ENCODE data around the gene RBM15B. TPM values are rescaled to one million over a fixed set of nuclear protein-coding genes. Genes with fewer than 3 reads are reported as not detected.
A peak's percentile ranks its signal among the peaks of the same experiment; 100 is the strongest.

Gene RBM15B
- total and polyA plus RNA-seq, 2 experiments from 2014 or later, result 16.3 to 57.9 TPM

- Mint-ChIP-seq H3K27me3 (ENCODE audit: insufficient read depth, low read depth, poor library complexity) (peaks cover 18% of the 10 kb centered on the region), H3K9me3 (peaks cover 20% of the 10 kb centered on the region; the same call in 2 of the 3 replicates), H3K4me3 (peak overlapping the region; percentile 85), H3K4me1 (peaks cover 45% of the 10 kb centered on the region), H3K36me3 (ENCODE audit: low read depth) (peaks cover 86% of the 10 kb centered on the region), H3K27ac (peak overlapping the region; percentile 96)
- Histone ChIP-seq H3K27me3 (ENCODE audit: insufficient read depth) (no peaks in the 10 kb centered on the region), H3K36me3 (ENCODE audit: insufficient read depth) (peaks cover 36% of the 10 kb centered on the region), H3K9me2 (ENCODE audit: insufficient read depth) (no peaks in the 10 kb centered on the region), H3K4me3 (peak overlapping the region; percentile 82), H3K79me2 (replicated peaks; ENCODE audit: insufficient read depth) (peaks cover 60% of the 10 kb centered on the region), H3K27ac (ENCODE audit: low read depth) (peak overlapping the region; percentile 50; the same call in 1 of the 2 replicates), H4K20me1 (replicated peaks; ENCODE audit: insufficient read depth) (peaks cover 43% of the 10 kb centered on the region), H3K4me1 (ENCODE audit: insufficient read depth) (peaks cover 21% of the 10 kb centered on the region), H3F3A (replicated peaks; ENCODE audit: low read depth) (peaks cover 43% of the 10 kb centered on the region), H2AFZ (no peak overlapping the region), H3K4me2 (peak overlapping the region; percentile 91)
- DNase-seq (ENCODE audit: low spot score), result peak; percentile 51
- TF ChIP-seq CREB1 (CRISPR knock-in tag; IDR thresholded peaks at IDR 0.05; ENCODE audit: low read depth), result no peak
- no peak for TF ChIP-seq EZH2phosphoT487 (IDR thresholded peaks at IDR 0.05; ENCODE audit: unreplicated experiment)
- TF ChIP-seq EZH2 (IDR thresholded peaks at IDR 0.05; ENCODE audit: low read depth, unreplicated experiment), result no peak
- no peak for TF ChIP-seq ZNF114 (CRISPR knock-in tag; IDR thresholded peaks at IDR 0.05)
- TF ChIP-seq POLR2AphosphoS5 (IDR thresholded peaks at IDR 0.05; ENCODE audit: low read depth), result peak; percentile 15
- TF ChIP-seq, protein P1, sequence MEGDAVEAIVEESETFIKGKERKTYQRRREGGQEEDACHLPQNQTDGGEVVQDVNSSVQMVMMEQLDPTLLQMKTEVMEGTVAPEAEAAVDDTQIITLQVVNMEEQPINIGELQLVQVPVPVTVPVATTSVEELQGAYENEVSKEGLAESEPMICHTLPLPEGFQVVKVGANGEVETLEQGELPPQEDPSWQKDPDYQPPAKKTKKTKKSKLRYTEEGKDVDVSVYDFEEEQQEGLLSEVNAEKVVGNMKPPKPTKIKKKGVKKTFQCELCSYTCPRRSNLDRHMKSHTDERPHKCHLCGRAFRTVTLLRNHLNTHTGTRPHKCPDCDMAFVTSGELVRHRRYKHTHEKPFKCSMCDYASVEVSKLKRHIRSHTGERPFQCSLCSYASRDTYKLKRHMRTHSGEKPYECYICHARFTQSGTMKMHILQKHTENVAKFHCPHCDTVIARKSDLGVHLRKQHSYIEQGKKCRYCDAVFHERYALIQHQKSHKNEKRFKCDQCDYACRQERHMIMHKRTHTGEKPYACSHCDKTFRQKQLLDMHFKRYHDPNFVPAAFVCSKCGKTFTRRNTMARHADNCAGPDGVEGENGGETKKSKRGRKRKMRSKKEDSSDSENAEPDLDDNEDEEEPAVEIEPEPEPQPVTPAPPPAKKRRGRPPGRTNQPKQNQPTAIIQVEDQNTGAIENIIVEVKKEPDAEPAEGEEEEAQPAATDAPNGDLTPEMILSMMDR (conservative IDR thresholded peaks at IDR 0.05; ENCODE audit: low read depth in 2 of 2), result no peak
- TF ChIP-seq NANOG (IDR thresholded peaks at IDR 0.05; ENCODE audit: borderline replicate concordance), result no peak
- ATAC-seq, result peak; percentile 4; the same call in 2 of the 3 replicates
Measured at GRCh38 chr3:51391566-51392354, 675 bp downstream of the RBM15B start.

- Mint-ChIP-seq H3K27ac (no peak overlapping the region; the same call in 1 of the 2 replicates), H3K36me3 (ENCODE audit: low read depth) (peaks cover 88% of the 10 kb centered on the region), H3K4me3 (peak overlapping the region; percentile 85), H3K4me1 (peaks cover 48% of the 10 kb centered on the region), H3K27me3 (ENCODE audit: insufficient read depth, low read depth, poor library complexity) (peaks cover 18% of the 10 kb centered on the region), H3K9me3 (peaks cover 20% of the 10 kb centered on the region; the same call in 2 of the 3 replicates)
- Histone ChIP-seq H3K27me3 (ENCODE audit: insufficient read depth) (no peaks in the 10 kb centered on the region), H3K4me3 (peak overlapping the region; percentile 82), H3K4me2 (peak overlapping the region; percentile 91), H3K9me2 (ENCODE audit: insufficient read depth) (no peaks in the 10 kb centered on the region), H3K36me3 (ENCODE audit: insufficient read depth) (peaks cover 33% of the 10 kb centered on the region), H3K4me1 (ENCODE audit: insufficient read depth) (peaks cover 20% of the 10 kb centered on the region), H3K27ac (ENCODE audit: low read depth) (no peak overlapping the region), H3K79me2 (replicated peaks; ENCODE audit: insufficient read depth) (peaks cover 52% of the 10 kb centered on the region), H4K20me1 (replicated peaks; ENCODE audit: insufficient read depth) (peaks cover 36% of the 10 kb centered on the region), H3F3A (replicated peaks; ENCODE audit: low read depth) (peaks cover 38% of the 10 kb centered on the region), H2AFZ (no peak overlapping the region)
- ATAC-seq (no peak; the same call in 2 of the 3 replicates), DNase-seq (ENCODE audit: low spot score) (no peak)
- TF ChIP-seq ZNF331 (CRISPR knock-in tag; IDR thresholded peaks at IDR 0.05; ENCODE audit: low read depth), result no peak
- no peak for TF ChIP-seq JUNB (IDR thresholded peaks at IDR 0.05; ENCODE audit: unreplicated experiment)
- TF ChIP-seq, protein P2, sequence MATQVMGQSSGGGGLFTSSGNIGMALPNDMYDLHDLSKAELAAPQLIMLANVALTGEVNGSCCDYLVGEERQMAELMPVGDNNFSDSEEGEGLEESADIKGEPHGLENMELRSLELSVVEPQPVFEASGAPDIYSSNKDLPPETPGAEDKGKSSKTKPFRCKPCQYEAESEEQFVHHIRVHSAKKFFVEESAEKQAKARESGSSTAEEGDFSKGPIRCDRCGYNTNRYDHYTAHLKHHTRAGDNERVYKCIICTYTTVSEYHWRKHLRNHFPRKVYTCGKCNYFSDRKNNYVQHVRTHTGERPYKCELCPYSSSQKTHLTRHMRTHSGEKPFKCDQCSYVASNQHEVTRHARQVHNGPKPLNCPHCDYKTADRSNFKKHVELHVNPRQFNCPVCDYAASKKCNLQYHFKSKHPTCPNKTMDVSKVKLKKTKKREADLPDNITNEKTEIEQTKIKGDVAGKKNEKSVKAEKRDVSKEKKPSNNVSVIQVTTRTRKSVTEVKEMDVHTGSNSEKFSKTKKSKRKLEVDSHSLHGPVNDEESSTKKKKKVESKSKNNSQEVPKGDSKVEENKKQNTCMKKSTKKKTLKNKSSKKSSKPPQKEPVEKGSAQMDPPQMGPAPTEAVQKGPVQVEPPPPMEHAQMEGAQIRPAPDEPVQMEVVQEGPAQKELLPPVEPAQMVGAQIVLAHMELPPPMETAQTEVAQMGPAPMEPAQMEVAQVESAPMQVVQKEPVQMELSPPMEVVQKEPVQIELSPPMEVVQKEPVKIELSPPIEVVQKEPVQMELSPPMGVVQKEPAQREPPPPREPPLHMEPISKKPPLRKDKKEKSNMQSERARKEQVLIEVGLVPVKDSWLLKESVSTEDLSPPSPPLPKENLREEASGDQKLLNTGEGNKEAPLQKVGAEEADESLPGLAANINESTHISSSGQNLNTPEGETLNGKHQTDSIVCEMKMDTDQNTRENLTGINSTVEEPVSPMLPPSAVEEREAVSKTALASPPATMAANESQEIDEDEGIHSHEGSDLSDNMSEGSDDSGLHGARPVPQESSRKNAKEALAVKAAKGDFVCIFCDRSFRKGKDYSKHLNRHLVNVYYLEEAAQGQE (IDR thresholded peaks at IDR 0.05; ENCODE audit: unreplicated experiment), result no peak
- no peak for TF ChIP-seq POLR2AphosphoS5 (IDR thresholded peaks at IDR 0.05; ENCODE audit: low read depth)
- TF ChIP-seq, protein P1 (conservative IDR thresholded peaks at IDR 0.05; ENCODE audit: low read depth in 2 of 2), result no peak
- TF ChIP-seq STAT1 (IDR thresholded peaks at IDR 0.05; ENCODE audit: unreplicated experiment), result no peak
- TF ChIP-seq ETS1 (IDR thresholded peaks at IDR 0.05), result no peak
- no peak for TF ChIP-seq ZNF114 (CRISPR knock-in tag; IDR thresholded peaks at IDR 0.05)
- no peak for TF ChIP-seq EZH2 (IDR thresholded peaks at IDR 0.05; ENCODE audit: low read depth, unreplicated experiment)
- no peak for TF ChIP-seq EZH2phosphoT487 (IDR thresholded peaks at IDR 0.05; ENCODE audit: unreplicated experiment)
- TF ChIP-seq NANOG (IDR thresholded peaks at IDR 0.05; ENCODE audit: borderline replicate concordance), result no peak
- TF ChIP-seq CREB1 (CRISPR knock-in tag; IDR thresholded peaks at IDR 0.05; ENCODE audit: low read depth), result no peak
Measured at GRCh38 chr3:51392355-51393133, 1.5 kb downstream of the RBM15B start.
